NOMO-1 (cell line): ENCODE measurements around the gene KPNA1.

Source experiments
- DNase-seq, 2 experiments: peaks; one replicate each; lab custom pipeline; 2025; ENCODE audit not compliant: unreplicated experiment in 2 of 2; lab: John Stamatoyannopoulos, UW

The KPNA1 gene

DNA sequence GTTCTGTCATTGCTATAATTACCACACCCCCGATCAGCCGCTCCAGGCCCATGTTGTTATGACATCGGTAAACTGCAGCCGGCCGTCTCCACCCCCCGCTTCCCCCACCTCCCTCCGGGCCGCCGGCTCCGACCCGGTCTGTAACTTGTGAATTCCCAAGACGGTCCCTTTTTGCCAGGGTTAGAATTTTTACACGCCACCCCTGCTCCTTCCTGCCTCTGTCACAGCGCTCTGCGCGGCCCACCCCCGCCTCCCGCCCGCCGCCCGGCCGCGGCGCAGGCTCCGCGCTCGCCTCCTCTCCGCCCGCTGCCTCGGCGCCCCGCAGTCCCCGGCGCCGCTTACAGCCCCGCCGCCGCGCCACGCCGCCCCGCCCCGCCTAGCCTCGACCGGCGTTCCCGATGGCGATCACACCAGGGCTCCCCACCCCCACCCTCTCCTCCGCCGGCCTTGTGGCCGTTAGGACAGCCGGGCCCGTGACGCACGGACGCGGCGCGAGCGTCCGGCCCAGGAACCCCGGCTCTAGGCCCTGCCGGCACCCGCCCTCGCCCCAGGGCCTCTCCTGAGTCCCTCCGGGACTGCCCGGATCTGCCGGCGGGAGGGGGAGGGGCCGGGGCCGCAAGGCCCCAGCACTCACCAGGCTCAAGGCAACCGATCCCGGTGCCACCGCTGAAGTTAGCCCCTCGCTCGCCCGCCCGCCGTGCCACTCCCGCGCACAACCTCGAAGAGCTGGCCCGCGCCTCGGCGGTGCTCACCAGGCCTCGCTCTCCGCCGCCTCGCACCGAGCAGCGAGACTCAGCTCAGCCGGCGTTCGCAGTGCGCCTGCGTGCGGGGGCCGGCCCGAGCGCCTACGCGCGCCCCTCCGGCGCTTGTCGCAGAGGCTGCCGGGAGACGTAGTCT, at the start of gene KPNA1:
Gene KPNA1, minus strand, starts transcription at position 817 of the 897 bp plus-strand sequence. CDS start 18,374 bp downstream, outside the sequence.
- DNase-seq: peak; percentile 84 to 89

DNA sequence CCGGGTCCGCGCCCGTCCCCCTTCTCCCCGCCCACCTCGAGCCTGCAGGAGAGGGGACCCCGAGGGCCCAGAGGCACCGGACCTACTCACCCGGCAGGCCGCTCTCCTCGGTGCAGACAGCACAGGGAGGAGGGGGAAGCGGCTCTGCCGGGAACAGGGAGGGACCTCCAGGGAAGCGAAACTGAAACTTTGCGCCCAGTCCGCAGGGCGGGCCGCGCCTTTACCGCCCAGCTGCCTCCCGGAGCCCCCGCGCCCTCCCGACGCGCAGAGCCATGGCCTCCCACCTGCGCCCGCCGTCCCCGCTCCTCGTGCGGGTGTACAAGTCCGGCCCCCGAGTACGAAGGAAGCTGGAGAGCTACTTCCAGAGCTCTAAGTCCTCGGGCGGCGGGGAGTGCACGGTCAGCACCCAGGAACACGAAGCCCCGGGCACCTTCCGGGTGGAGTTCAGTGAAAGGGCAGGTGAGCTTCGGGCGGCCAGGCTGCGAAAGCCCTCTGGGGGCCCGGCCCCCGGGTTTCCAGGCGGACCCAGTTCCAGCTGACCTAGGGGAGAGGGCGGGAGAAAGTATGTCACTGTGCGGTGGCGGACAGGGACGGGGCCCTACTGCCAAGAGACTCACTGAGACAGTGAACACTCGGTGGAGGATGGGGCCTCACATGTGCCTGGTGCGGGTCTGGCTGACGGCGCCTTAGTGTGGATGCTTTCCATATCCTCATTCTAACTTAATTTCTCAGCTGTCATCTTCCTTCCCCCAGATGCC, 49.6 kb upstream of the KPNA1 start, which contains the start of the genes DTX3L and PARP9:
Gene DTX3L, plus strand, starts transcription at position 184 of the 758 bp plus-strand sequence. Its CDS starts 89 bp downstream, at position 273.
Gene PARP9, minus strand, starts transcription at position 146 of the 758 bp plus-strand sequence. CDS start 4,680 bp downstream, outside the sequence.
- peak; percentile 79 to 82 for DNase-seq

DNA sequence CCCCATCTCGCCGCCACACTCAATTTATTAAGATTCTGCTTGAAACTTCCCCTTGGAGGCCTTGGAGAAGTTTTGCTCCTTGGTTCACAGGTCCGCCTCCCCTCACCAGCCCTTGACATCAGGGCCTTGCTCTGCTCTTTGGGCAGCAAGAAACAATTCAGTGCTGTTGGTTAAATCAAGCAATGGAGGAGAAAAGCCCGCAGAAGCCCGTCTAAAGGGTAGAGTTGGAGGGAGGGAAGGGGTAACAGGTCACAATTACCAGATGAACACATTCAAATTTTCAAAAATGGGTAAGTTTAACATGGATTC, 48.9 kb upstream of the KPNA1 start:
- DNase-seq: peak in 1 of 2 experiments; percentile 32

DNA sequence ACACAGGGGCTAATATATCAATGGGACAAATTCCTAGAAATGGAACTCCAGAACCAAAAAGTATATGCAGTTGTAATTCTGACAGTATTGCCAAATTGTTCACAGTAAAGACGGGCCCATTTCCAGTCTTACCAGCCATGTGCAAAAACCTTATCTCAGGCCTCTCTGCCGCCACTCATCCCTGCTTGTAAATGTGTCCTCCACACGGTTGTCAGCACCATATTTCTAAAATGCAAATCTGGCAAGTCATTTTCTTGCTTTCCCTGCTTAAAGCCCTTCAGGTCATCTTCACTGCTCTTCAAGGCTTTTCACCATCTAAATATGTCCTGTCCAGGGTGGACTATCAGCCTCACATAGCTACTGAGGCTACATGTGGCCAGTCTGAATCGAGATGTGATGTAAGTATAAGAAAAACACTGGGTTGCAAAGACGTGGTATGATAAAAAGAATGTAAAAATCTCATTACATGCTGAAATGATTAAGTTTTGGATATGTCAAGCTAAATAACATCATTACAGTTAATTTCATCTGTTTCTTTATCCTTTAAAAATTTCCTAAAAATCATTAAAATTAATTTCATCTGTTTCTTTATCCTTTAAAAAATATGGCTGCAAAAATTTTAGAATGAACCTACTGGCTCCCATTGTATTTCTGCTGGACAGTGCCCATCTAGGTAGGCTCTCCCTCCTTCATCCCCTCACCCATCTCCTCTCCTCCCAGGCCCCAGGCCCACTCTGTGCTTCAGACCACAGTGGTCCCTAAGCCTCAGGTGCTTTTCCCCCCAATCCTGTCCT, 48.4 kb upstream of the KPNA1 start:
- DNase-seq: no peak

DNA sequence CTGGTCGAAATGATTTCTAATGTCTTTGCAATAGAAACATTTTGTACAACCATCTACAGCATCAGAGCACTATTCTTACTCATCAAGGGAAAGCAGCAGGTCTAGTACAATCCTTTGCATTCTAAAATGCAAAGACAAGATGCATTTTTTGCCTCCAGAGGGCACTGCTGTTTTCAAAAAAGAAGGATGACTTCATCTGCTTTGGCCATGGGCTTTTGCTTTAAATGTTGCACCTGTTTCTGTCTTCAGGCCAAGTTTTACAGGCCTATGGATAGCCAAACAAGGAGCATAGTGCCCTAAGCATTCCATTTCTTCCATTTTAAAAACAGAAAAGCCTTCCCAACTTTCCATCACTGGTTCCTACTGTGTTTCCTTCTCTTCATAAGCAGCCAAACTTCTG, 45.9 kb upstream of the KPNA1 start:
- peak; percentile 31 to 55 for DNase-seq

DNA sequence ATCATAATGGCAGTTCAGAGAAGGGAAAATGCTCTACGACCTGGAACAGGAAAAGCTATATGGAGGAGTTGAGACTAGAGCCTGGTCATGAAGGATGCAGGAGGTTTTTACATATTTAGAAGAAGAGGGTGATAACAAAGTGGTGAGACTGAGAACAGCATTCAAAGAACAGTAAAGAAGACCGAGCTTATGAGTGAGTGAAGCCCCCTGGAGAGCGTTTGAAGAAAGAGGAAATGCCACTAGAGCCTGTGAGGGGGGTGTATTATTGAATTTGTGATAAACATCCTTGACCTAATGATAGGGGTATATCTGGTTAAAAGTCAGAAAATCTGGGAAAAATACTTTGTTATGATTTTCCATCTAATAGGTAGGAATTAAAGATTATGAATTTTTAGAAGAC, 45.2 kb upstream of the KPNA1 start:
- no peak for DNase-seq

DNA sequence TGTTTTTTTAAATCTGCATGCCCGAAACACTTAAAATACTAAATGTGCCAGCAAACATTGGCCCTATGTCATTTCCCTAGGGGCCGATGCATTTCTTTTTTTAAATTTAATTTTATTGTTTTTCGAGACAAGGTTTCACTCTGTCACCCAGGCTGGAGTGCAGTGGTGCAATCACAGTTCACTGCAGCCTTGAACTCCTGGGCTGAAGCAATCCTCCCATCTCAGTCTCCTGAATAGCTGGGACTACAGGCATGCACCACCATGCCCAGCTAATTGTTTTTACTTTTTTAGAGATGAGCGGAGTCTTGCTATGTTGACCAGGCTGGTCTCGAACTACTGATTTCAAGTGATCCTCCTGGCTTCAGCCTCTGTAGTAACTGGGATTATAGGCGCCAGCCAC, 43.9 kb upstream of the KPNA1 start:
- no peak for DNase-seq

DNA sequence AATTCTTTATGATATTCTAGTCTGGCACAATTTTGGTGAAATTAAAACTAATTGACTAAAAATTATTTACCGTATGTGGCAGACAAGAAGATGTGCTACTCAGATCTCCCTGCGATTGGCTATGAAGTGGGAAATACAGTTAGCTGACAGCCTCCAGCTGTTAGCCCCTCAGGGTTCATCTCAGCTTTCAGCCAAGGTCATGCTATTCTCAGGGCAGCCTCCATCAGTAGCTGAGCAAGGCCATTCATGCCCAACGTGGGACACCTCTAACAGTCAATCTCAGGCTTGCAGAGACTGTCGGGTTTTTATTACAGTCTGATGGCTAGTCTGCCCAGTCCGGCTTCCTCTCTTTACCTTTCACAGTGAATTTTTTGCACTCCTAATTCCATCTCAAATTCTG, 42.6 kb upstream of the KPNA1 start:
- no peak for DNase-seq

DNA sequence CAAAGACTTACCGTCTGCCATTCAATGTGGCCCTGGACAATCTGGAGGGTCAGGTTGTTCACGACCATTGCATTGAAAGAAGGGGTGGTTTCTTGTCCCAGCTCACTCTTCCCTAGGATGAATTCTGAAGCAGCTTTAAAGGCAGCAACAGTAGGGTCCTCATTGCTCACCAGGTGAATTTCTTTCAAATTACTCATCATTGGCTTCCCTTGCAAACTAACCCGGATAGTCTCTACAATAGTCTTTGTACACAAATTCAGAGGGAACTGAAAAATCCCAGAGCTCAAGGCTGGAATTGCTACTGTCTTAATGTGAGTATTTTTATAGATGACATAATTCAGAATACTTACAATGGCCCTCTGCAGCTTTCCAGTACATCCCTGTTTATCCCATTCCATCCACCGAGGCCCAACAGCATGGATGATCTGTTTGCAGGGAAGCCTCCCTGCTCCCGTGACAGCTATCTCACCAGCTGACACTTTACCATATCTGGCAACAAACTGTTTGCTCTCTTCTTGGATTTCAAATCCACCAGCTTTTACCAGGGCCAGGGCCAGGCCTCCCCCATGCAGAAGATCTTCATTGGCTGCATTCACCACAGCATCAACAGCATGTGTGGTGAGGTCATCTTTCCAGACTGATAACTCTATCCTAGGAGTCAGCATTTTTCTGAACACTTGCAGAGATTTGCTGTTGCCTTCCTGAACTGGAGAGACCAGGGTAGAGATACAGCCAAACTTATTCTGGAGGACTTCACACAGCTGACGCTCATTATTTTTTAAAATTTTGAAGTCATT, 40.7 kb upstream of the KPNA1 start:
- DNase-seq: no peak

DNA sequence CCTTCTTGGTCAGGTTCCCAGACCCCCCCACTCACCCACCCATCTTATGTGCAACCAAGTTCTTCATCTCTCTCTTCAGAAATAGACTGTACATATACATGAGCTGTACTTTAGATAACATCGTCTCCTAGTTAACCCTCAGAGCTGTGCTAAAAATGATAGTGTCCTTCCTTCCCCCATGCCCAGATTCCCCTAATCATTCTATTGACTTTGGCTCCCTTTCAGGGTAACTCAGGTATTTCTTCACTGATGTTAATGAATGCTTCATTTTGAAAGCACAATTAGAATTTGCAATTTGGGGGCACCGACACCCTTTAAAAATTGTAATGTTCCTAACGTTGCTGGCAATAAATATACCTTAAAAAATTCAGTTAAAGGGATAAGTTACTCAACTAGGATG, 38.4 kb upstream of the KPNA1 start:
- no peak for DNase-seq

DNA sequence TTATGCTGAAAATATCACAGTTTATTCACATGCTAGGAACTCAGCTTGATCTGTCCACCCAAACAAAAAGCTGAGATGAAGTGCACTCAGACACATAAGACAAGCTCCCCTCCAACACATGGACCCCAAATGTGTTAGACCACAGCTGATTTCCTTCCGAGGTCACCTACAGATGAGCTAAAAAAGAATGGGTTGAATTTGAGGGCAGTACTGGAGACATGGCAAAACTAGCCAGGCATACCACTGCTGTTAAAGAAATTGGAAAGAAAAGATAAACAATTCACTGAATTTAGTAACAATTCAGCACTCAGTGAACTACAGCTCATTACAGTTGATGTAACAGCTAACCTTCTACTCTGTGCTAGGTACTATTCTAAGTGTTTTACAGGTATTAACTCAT, 33.9 kb upstream of the KPNA1 start:
- DNase-seq: no peak

DNA sequence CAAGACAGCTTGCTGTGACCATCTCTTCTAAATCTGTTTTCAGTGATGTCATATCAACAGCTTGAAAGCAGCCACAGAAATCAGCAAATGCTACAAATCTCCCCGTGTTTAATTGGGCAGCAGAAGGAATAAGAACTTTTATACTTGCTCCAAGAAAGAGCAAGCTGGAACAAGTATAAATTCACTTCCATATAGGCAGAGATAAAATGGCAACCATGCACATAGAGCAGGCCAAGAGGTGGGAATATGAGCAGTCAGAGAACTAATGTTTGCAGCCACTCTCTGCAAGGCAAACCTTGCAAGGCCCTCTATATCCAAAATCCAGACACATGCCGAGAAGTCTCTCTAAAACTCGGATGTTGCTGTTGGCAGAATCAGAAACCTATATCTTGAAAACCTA, 33.3 kb upstream of the KPNA1 start:
- DNase-seq: no peak

DNA sequence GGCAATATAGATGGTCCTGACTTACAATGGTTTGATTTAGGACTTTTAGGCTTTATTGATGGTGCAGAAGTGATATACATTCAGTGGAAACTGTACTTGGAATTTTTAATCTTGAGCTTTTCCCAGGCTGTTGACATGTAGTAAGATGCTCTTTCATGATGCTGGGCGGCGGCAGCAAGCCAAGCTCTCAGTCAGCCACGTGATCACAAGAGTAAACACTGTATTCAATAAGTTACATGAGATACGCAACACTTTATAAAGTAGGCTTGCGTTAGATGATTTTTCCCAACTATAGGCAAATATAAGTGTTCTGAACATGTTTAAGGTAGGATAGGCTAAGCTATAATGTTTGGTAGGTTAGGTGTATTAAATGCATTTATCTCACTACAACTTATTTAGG, 31.4 kb upstream of the KPNA1 start:
- no peak for DNase-seq

DNA sequence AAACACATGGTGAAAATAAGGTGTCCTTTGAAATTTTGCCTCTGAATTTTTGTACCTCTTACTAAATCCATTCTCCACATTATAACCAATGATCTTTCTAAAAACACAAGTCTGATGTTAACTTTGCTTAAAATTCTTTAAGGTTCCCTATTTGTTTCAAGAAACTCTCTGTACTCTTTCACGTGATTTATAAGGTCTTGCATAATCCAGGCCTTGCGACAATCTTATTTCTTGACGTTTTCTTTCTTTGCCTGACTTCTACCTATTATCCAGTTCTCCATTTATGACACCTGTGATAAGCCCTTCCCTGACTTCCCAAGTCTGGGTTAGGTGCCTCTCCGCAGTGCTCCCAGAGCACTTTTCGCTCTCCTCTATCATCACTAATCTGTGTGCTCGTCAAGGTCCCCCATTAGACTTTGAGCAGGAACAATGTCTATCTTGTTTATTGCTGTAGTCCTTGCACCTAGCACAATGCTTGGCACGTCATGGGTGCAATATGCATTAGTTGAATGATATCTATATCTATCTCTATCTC, 24.3 kb upstream of the KPNA1 start:
- peak; percentile 28 to 81 for DNase-seq

DNA sequence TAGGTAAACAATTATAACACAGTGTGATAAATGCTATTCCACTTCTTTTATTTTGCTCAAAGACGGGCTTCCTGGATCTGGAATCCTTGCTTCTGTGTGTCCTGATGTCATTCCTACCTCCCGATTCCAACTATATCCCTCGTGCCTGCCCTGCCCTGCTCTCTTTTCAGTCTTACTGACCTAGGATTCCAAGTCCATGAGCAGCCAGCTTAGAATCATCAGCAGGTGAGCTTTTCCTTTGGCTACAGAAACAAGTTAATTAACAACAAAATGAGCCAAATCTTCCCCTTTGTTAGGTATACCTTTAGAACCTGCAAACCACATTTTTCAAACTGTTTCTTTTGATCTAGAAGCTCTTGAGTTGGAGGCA, 21.9 kb upstream of the KPNA1 start:
- DNase-seq: no peak

DNA sequence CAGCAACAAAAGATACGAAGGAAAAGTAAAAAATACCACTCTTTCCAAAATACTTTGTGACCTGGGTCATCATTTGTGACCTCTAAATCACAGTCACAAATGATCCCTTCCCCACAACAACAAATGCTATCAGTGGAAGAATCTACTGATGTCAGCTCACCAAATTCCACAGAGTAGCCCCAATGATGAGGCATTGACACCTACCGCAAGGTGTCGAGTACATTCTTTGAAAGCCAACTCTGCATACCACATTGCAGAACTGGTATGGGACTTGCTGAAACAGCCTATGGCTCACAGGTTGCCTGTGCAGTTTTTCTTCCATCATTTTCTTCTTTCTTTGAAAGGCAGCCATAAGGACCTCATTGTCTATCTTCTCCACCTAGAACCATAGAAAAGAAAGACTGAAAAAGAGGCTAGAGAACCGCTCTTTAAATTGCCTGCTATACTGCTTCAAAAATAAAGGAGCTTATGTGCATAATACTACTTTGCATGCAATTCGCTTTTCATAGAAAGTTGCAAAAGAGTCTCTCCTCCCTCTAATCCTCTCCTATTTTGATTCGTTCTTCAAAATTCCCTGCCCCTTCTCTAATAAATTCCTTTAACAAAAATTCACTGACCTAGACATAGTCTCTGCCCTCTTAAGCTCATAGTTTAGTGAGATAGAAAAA, 21.4 kb upstream of the KPNA1 start:
- no peak for DNase-seq

DNA sequence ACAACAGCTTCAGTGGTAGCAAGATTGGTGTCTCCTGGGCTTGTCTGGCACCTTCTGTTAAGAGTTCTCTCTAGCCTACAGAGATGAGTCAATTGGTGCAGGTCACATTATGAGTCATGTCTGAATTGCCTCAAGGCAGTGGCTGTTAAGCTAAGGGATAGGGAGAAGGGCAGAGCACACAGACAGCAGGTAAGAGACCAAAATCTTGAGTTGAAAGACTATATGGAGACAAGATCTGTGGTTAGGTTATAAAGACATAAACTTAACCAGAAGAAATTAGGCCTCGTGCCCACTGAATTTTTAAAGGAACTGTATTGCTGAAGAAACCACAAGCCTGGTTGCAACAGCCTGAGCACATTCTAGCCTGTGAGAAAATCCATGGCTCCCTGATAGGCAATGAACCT, 19.2 kb upstream of the KPNA1 start:
- DNase-seq: peak; percentile 79 to 85

DNA sequence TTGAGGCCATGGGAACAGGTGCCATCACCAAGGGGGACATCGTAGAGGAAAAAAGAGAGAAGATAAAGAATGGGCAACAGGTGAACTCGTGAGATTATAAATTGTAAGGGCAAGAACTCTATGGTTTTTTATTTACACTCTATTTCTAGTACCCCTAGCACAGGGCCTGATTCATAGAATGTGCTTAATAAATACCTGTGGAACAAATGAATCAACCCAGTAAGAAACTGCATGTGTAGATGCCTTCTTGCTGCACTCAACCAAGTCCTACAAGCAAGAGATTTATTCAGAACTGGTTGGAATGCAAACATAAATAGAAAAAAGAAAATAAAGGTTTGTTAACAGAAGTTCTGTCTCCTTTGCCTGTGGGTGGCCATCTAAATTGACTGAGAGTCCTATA, 18.7 kb upstream of the KPNA1 start:
- no peak for DNase-seq

DNA sequence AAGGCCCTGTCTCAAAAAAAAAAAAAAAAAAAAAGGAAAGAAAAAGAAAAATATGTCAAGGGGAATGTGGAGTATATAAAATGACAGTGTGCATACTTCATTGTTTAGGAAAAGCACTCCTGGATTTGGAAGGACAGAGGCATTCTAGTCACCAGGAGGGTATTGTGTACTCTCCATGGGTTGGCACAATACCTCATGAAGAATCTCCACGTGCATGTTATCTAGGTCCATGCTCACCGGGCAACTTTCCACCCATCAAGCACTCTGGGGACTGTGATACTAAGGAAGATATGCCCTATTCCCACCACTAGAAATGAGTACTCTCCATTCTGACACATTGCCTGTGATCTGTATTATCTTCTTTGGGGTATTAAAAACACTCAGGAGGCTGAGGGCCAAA, 15.4 kb upstream of the KPNA1 start:
- DNase-seq: no peak

DNA sequence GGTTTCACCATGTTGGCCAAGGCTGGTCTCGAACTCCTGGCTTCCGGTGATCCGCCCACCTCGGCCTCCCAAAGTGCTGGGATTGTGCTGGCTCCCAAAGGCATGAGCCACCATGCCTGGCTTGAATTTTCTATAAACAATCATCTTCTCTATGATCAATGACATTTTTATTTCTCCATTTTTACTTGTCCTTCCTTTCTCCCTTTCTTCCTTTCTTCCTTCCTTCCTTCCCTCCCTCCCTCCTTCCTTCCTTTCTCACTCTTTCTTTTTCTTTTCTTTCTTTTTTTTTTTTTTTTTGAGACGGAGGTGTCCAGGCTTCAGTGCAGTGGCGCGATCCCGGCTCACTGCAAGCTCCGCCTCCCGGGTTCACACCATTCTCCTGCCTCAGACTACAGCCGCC, 8.6 kb upstream of the KPNA1 start:
- no peak for DNase-seq
